GM23338 (cell line): ENCODE results near the gene PRC1.

Source experiments
- STAT1 ChIP-seq: IDR thresholded peaks from one replicate; pipeline ENCODE4 v1.6.1; 2016; ENCODE audit warnings: antibody characterized with exemption; ENCODE audit not compliant: unreplicated experiment
- TF ChIP-seq, protein P1 (sequence below), 2 experiments: fragments of 200-600 bp in 1 of 2; sonication (generic) in 1 of 2; conservative IDR thresholded peaks; 2 replicates each; pipeline versions ENCODE4 v1.5.1 to v1.6.1; 2016 to 2017; ENCODE audit warnings: antibody characterized with exemption in 2 of 2, low read depth in 2 of 2, mild to moderate bottlenecking in 2 of 2, moderate library complexity in 1 of 2
- TF ChIP-seq, protein P2 (sequence below): IDR thresholded peaks from one replicate; pipeline ENCODE4 v1.6.1; 2018; ENCODE audit warnings: antibody characterized with exemption; ENCODE audit not compliant: unreplicated experiment

DNA sequence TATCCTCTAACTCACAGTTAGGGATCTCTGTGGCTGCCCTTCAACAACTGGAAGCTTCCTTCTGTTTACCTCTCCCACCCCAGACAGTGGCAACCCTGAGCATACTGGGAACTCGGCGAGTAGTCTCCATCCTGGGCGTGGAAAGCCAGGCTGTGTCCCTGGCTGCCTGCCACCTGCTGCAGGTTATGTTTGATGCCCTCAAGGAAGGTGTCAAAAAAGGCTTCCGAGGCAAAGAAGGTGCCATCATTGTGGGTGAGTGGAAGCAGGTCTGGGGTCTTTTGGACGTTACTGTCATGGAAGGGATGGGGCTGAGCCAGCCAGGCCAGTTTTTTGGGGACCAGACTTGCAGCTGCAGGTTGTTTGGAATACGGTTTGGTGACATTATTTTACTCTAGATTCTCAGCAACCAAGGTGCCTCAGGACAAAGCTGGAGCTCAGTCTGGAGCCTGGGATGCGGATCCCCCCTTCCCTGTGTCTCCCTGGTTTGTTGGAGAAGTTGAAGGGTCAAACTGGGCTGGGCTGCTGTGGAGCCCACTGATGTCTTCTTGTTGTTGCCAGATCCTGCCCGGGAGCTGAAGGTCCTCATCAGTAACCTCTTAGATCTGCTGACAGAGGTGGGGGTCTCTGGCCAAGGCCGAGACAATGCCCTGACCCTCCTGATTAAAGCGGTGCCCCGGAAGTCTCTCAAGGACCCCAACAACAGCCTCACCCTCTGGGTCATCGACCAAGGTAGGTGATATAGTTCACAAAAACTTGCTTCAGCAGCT, 51.8 kb downstream of the PRC1 start:
- TF ChIP-seq, protein P1, sequence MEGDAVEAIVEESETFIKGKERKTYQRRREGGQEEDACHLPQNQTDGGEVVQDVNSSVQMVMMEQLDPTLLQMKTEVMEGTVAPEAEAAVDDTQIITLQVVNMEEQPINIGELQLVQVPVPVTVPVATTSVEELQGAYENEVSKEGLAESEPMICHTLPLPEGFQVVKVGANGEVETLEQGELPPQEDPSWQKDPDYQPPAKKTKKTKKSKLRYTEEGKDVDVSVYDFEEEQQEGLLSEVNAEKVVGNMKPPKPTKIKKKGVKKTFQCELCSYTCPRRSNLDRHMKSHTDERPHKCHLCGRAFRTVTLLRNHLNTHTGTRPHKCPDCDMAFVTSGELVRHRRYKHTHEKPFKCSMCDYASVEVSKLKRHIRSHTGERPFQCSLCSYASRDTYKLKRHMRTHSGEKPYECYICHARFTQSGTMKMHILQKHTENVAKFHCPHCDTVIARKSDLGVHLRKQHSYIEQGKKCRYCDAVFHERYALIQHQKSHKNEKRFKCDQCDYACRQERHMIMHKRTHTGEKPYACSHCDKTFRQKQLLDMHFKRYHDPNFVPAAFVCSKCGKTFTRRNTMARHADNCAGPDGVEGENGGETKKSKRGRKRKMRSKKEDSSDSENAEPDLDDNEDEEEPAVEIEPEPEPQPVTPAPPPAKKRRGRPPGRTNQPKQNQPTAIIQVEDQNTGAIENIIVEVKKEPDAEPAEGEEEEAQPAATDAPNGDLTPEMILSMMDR (conservative IDR thresholded peaks at IDR 0.05; ENCODE audit: low read depth in 2 of 2), result no peak
- no peak for TF ChIP-seq STAT1
- TF ChIP-seq, protein P2, sequence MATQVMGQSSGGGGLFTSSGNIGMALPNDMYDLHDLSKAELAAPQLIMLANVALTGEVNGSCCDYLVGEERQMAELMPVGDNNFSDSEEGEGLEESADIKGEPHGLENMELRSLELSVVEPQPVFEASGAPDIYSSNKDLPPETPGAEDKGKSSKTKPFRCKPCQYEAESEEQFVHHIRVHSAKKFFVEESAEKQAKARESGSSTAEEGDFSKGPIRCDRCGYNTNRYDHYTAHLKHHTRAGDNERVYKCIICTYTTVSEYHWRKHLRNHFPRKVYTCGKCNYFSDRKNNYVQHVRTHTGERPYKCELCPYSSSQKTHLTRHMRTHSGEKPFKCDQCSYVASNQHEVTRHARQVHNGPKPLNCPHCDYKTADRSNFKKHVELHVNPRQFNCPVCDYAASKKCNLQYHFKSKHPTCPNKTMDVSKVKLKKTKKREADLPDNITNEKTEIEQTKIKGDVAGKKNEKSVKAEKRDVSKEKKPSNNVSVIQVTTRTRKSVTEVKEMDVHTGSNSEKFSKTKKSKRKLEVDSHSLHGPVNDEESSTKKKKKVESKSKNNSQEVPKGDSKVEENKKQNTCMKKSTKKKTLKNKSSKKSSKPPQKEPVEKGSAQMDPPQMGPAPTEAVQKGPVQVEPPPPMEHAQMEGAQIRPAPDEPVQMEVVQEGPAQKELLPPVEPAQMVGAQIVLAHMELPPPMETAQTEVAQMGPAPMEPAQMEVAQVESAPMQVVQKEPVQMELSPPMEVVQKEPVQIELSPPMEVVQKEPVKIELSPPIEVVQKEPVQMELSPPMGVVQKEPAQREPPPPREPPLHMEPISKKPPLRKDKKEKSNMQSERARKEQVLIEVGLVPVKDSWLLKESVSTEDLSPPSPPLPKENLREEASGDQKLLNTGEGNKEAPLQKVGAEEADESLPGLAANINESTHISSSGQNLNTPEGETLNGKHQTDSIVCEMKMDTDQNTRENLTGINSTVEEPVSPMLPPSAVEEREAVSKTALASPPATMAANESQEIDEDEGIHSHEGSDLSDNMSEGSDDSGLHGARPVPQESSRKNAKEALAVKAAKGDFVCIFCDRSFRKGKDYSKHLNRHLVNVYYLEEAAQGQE, result no peak
